ENCODE data around the gene GRM4.
"Not testable (repeated sequence)": the region's sequence is repeated elsewhere in the genome, so short reads cannot be mapped to it uniquely, and the experiment has no call there.

GRM4 gene

DNA sequence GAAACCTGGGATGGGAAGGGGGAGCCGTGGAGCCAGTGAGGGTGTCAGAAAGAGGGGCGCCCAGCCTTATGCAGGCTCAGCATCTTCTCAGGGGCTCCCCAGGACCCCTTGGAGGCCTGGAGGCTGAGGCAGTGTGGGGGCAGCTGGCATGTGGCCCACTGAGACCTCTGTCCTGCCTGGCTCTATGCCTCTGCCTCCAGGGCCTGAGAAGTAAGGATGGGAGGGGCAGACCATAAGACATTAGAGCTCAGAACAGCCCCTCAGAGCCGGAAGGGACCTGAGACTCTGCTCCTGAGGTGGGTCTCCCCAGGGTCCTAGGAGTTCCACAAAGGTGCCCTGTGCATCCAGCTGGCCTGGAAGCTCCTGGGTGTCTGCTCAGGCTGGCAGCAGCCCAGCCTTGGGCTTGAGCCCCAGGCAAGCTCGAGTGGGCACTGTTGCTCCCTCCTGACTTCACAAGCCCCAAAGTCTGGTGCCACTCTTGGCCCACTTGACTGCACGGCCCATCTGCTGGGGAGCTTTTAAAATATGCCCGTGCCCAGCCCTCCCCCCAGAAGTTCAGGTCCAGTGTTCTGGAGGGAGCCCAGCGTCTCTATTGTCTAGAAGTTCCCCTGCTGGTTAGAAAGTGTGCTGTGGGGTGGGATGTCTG lies 126.8 kb downstream of the GRM4 start:
- DNase-seq: no peak

DNA sequence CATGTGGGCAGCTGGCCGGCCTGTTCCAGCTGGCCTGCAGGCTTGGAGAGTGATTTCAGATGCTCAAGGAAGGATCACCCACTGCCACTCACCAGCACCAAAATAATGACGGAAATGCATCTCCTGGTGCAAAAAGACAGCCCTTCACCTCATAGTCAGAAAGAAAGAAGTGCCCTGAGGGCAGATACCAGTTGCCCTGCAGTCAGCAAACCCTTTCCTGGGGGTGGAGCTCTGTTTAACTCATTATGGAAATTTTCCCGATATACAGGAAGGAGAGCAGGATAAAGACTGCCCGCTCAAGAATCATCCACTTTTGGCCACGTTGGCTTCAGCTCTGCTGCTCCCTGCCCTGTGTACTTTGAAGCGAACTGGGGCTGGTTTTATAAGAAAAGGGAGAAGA lies 127.9 kb downstream of the GRM4 start:
- DNase-seq: no peak

DNA sequence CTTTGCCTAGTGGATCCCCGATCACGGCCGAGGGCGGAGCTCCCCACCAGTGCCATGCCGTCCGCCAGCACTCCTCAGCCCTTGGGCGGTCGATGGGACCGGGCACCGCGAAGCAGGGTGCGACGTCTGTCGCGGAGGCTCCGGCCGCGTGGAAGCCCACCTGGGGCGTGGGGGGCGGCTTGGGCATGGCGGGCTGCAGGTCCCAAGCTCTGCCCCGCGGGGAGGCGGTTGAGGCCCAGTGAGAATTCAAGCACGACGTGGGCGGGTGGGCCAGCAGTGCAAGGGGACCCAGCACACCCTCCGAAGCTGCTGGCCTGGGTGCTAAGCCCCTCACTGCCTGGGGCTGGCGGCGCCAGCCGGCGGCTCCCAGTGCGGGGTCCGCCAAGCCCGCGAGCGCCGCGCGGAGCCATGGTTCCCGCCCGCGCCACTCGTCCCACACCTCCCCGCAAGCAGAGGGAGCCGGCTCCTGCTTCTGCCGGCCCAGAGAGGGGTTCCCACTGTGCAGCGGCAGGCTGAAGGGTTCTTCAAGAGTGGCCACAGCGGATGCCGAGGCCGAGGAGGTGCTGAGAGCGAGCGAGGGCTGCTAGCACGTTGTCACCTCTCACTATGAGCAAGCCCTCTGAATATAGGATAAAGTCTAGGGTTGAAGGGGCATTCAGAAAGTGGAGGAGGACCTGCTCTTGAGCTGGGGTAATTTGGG lies 128.6 kb downstream of the GRM4 start:
- no peak for DNase-seq

DNA sequence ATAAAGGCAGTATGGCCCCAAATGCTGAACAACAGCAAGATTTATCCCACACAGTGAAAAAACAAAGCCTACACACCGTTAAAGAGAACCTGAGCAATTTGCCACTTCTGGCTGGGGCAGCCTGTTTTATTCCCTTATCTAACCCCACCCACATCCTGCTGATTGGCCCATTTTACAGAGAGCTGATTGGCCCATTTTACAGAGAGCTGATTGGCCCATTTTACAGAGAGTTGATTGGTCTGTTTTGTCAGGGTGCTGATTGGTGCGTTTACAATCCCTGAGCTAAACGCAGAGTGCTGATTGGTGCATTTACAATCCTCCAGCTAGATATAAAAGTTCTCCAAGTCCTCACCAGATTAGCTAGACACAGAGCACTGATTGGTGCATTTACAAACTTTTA lies 129.3 kb downstream of the GRM4 start:
- DNase-seq: not testable (repeated sequence)

DNA sequence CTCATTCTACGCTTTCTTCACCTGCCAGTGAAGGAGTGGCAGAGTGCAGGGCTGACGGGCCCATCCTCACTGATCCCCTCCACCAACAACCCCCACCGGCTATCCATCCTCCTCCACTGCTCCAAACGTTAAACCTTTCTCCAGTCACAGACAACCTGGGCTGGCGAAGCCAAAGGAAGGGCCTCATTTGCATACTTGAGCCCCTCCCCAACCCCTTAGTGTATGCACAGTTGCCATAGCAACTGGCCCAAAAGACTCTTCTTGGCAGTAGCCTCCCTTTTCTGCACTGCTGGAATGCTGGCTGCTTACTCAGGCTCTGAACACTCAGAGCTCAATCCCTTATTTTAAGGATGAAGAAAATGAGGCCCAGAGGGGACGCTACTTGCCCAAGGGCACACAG lies 130.3 kb downstream of the GRM4 start:
- DNase-seq: no peak

DNA sequence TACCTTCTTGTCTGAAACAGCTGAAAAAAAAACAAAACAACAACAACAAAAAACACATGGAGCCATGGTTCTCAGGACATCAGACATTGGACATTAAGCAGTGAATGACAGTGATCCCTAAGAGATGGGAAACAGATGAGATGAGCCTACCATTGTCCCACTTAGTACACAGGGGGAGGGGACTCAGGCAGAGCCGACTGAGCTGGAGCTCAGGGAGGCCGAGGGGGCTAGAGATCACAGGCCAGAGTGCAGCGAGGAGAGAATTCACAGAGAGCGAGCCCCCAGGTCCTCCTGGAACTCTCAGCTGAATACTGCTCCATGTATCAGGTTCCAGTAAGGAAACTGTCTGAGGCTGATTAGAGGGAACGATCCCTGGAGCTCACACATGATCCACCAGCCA lies 134.6 kb downstream of the GRM4 start:
- no peak for DNase-seq

DNA sequence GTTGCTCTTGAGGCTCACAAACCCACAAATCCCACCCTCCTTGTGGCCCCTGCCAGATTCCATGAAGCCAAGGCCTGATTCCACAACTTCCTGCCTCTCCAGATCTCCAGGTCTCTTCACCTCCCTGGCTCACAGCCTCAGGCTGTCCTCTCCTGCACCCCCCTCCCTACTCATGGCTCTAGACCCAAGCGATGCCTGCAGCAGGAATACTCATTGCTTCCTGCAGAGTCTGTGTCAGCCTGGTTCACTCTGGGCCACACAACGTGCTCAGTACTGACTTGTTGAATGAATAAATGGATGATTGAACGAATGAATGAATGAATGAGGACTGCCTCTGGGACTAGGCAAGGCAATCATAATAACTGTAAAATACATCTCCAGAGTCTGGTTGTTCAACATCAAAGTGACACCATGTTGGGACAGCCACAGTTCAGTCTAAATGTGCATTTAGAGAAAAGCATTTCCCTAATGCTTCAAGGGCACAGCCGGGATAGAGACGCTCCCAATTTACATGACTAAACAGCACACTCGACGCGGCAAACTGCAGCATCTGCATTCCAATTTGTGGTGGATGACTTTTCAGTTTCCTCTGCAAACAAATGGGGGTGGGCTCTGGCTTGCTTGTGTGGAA lies 139.9 kb downstream of the GRM4 start:
- peak; percentile 23 for DNase-seq

DNA sequence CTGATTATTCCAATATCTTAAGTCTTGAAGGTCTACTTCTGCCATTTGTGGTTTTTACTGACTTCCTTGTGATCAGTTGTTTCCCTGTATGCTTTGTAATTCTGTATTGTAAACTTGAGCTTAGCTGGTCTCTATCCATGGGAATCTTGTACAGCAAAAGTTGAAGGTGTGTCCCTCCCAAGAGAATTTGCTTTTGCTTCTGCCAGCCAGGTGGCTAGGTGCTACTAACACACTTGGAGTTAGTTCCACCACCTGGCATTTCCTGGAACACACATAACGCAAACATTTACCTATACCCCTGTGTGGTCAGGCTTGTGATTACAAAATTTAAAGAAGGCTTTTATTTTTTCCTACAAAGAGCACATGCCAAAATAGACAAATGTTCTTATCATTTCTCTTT lies 141.2 kb downstream of the GRM4 start:
- no peak for DNase-seq

DNA sequence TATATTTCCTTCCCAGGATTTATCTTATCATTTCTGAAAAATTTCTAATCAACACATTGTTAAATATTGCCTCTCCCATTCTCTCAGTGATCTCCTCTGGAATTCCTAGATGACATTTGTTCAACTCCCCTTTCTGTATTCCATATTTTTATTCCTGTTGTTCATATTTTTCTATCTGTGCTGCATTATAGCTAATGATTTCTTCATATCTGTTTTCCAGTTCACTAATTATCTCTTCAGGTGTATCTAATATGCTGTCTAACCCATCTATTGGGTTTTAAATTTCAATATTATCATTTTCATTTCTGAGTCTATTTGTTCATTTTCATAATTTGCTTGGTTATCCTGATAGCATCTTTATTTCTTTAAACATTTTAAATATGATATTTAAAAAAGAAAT lies 141.9 kb downstream of the GRM4 start:
- DNase-seq: no peak

DNA sequence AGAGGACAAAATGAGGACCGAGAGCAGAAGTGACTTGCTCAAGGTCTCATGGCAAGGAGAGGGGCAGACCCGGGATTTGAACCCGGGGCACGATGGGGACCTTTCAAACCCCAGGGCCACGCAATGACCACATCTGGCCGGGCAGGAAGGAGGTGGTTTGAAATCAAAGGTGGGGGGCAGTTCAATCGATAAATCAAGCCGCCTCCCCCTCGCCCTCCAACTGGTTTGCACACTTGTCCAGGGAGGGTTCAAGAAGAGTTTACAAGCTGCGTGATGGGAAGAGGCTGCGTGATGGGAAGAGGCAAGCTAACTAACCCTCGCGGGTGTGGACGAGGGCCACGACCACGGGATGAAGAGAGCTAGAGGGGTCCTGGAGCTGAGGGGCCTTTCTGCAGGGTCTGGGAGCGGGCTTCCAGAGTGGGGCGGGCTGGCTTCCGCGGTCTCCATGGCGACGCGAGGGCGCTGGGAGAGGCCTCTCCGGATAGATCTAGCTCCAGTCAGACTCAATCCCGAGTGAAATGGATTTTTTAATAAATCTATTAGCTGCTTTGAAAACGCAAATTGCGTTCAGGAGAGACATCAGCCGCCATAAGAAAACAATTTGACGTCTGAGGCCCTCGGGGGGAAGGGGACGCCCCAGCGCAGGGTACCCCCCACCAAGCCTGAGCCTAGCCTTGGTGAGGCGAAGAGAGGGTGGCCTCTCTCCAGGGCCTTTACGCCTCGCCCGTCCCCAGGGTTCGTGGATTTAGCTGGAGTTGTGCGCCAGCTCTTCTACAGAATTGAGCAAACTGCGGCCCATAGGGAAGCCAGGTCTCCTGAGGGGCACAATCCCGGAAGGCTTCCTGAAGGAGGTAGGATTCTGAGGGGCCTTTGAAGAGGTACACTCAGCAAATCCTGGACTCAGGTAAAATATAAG lies 143.9 kb downstream of the GRM4 start:
- DNase-seq: no peak

DNA sequence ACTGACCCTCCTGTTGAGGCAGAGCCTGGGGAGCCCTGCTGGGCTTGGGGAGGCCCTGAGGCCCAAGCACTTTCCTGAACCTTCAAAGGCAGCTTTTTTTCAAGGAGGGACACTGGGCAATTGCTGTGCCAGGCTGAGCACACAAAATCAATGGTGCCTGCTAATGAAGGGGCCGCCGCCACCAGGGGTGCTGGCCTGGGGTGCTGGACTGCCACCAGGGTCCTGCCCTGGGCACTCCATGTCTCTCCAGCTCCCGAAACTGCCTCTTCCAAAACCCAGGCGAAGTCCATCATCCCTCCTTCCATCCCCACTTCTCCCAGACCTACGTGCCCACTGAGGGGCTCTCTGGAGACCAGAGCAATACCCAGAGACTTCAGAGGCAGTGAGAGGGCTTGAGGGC lies 145.6 kb downstream of the GRM4 start:
- no peak for DNase-seq

DNA sequence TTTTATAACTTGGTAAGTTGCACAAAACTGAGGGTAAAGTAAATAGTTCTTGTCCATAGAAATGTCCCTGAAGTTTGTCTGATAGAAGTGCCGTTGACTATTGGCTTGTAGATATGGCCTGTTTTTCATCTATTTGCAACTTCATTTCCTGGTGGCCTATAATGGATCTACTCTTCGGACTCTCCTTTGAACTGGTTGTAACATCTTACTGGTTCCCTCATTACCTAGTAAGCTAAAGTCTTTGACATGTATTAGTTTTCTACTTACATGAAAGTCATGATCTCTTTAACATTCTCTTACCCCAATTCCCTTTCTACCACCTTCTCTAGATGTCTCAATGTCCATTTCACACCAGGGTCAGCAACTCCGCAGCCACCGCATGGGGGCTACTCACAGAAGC lies 146.3 kb downstream of the GRM4 start:
- DNase-seq: no peak

DNA sequence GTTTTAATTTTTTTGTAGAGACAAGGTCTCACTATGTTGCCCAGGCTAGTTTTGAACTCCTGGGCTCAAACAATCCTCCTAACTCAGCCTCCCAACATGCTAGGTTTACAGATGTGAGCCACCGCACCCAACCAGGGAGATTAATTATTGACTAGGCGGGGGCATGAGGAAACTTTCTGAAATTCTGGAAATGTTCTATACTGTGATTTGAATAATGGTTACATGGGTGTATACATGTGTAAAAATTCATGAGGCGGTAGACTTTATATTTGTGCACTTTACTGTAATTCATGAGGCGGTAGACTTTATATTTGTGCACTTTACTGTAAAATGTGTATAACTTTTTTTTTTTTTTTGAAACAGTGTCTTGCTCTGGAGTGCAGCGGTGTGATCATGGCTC lies 147.2 kb downstream of the GRM4 start:
- DNase-seq: no peak

DNA sequence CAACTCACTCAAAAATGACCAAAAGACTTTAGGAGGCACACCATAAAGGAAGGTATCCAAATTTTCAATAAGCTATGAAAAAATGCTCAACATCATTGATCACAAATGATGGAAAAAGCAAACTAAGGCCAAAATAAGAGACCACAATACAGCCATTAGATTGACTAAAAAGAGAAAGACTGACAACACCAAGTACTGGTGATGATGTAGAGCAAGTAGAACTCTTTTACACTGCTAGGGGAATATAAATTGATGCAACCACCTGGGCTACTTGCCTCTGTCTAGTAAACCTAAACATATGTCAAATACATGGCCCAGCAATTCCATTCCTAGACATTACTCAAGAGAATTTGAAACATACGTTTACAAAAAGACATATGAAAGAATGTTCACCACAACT lies 148.6 kb downstream of the GRM4 start:
- DNase-seq: no peak

DNA sequence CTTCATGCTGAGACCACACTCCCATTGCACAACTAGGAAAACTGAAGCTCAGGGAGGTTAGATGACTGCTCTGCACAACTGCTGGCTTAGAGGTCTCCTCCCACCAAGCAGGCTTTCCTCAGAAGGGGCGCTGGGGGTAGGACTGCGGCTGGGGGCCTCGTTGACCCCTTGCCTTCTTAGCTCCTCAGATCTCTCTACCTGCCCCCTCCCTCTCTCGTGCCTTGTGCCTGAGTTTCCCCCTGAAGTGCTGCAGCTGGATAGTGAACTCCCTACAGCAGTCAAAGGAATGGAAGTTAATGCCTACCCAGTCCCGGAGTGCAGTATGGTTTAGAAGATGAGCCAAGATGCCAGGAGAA lies 149.8 kb downstream of the GRM4 start:
- DNase-seq: no peak

DNA sequence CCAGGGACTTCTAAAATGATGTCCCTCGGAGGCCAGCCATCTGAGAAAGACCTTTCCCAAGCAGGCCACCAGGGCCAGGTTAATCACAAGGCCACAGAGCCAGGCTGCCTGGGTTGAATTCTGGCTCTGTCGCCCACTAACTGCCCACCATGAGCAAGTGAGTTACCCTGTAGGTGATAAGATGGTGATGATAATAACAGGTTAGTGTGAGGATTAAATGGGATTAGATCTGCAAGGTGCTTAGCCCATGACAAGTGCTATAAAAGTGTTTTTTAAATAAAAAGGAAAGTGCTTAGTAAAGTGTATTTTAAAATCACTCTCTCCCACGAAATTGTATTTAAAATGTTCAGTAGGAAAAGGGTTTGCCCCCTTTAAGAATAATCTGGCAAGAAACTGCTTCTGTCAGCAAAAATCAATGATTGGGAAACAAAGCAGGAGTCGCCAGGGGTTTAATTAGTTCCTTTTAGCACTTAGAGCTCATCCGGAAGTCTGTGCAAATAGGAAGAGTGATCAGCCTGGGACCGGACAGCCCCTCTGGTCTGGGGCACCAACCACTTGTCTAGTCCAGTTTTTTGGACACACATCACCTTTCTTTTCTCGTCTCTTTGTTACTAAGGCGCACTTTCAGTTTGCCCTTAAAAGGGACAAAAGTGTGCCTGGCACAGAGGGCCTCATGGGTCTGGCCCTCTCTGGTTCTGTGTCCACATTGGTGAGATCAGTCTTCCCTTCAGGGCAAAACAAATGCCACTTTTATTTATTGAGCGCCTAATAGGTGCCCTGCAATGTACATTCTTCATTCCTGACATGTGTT lies 150.4 kb downstream of the GRM4 start:
- no peak for DNase-seq

DNA sequence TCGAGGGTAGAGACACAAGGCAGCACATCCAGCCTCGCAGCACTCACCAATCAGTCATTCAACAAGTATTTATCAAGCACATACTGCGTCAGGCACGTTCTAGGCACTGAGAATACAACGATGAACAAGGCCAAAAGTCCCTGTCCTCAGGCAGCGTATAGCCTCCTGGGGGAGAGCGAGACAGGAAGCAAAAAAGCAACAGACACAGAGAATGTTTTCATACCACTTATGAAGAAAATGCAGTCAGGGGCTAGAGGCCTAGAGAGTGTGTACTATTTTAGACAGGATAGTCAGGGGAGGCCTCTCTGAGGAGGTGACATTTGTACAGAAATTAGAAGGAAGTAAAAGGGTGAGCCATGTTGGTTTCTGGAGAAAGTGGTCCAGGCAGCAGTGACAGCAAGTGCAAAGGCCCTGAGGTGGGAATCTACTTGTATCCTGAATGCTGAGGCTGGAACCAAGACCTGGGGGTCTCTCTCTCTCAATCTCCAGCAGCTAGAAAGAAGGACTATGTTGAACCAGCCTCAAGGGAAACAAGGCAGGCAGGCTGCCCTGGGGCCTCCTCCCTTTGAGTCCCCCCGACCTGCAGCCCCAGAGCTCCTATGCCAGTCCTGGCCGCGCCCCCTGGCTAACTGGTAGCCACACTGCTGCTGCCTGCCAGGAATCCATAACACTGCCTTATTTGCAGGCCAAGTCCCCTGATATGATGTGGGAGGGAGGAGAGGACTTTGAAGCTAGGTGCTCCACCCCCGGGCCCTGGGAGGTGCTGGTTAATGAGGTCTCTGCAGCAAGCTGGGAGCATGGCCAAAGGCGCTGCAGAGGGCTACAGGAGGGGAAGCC lies 151.2 kb downstream of the GRM4 start:
- DNase-seq: no peak

DNA sequence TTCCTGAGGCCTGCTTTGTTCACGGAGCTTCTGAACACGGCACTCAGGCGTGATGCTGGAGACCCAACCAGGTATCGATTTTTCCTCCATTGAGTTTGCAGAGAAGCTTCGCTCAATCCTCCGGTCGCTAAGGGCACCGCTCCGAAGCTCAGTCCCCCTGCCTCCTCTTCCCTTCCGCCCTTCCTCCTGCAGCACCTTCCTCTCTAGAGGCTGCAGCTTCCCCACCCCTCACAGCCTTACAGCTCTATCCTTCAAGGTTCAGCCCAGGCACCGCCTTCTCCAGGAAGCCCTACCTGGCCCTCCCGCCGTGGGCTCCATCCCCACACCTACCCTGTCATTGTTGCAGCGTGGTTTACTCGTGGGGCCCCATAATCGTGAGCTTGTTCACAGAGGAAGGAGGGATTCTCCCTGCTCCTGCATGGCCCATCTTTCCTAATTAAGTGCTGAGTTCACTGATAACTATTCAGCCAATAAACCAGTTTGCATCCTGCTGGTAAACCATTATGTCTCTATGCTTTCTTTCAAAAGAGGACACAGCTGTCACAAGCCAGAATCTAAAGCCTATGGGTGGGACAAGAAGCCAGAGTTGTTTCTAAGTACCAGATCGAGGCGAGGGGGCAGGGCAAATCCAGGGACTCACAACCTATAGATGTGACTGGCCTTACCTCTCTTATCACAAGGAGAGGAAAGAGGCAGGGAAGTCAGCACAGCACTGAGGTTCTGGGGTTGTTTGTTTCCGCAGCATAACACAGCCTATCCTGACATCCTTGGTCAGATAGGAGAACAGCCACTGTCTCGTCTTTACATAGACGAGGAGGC lies 152.0 kb downstream of the GRM4 start:
- no peak for DNase-seq

DNA sequence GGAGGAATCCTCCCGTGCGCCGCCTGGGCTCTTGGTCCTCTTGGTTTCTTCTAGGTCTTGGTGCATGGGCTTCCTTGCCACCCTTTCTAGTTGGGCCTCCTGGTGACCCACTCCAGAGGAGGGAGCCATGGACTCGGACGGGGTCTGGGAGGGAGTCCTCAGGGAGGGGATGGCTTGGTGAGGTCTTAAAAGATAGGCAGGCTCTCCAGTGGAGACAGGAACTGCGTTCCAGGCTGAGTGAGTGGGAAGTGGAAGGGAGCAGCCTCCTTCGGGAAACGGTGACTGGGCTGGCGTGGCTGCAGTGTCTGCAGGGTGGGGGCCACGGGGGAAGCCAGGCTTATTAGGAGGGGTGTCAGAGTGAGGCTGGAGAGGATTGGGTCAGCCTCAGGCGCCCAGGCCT lies 152.8 kb downstream of the GRM4 start:
- DNase-seq: no peak

DNA sequence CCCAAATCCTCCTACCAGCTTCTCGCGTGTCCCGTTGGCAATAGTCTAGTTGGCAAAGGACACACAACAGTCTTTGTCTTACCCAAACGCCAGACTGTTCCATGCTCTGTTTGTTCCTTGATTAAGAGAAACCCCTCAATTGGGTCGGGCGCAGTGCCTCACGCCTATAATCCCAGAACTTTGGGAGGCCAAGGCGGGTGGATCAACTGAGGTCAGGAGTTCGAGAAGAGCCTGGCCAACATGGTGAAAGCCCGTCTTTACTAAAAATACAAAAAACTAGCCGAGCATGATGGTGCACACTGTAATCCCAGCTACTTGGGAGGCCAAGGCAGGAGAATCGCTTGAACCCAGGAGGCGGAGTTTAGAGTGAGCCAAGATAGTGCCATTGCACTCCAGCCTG lies 153.7 kb downstream of the GRM4 start:
- DNase-seq: no peak

DNA sequence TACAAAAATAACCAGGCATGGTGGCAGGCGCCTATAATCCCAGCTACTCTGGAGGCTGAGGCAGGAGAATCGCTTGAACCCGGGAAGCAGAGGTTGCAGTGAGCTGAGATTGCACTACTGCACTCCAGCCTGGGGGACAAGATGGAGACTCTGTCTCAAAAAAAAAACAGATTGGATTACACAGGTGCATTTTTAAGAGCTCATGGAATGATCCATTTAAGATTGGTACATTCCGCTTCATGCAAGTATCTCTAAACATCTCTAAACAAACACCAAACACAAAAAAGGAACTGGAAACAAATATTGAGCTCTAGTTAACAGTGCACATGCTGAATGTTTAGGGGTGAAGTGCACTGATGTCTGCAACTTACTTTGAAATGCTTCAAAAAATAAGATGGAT lies 154.3 kb downstream of the GRM4 start:
- no peak for DNase-seq

Data from NCI-H345 (cell line).